GM12878 (cell line): ENCODE results near the gene SH2D3A. TPM values are rescaled to one million over a fixed set of nuclear protein-coding genes. Genes with fewer than 3 reads are reported as not detected.
A peak's percentile ranks its signal among the peaks of the same experiment; 100 is the strongest.

ENCODE experiments used
- ASH2L ChIP-seq: fragments of 300-600, 200-600 bp; sonication (generic); IDR thresholded peaks from 2 replicates; pipeline ENCODE4 v1.6.1; 2017; ENCODE audit warnings: low read depth, mild to moderate bottlenecking, borderline replicate concordance
- ATF7 ChIP-seq: fragments of 450-650 bp; IDR thresholded peaks from 2 replicates; pipeline ENCODE4 v1.6.1; 2016; ENCODE audit warnings: low read depth, mild to moderate bottlenecking
- CBX3 ChIP-seq: fragments of 200-600 bp; sonication (generic); IDR thresholded peaks from 2 replicates; pipeline ENCODE4 v1.6.1; 2016; ENCODE audit warnings: low read depth, borderline replicate concordance
- CBX5 ChIP-seq: sonication (generic); IDR thresholded peaks from 2 replicates; pipeline ENCODE4 v1.6.1; 2016; ENCODE audit warnings: low read depth, moderate library complexity, mild to moderate bottlenecking, inconsistent platforms
- CREM ChIP-seq: IDR thresholded peaks from 2 replicates; pipeline ENCODE4 v1.6.1; 2014; ENCODE audit warnings: antibody characterized with exemption, low read depth
- EED ChIP-seq: sonication (generic); IDR thresholded peaks from 2 replicates; pipeline ENCODE4 v1.6.1; 2016; ENCODE audit warnings: antibody characterized with exemption, low read depth
- HDAC2 ChIP-seq: fragments of 200-600 bp; sonication (generic); IDR thresholded peaks from 2 replicates; pipeline ENCODE4 v1.6.1; 2017
- IKZF1 ChIP-seq: fragments of 450-650 bp; conservative IDR thresholded peaks from 2 replicates; pipeline ENCODE4 v1.6.1; 2017; ENCODE audit warnings: antibody characterized with exemption, mild to moderate bottlenecking
- JUNB ChIP-seq: IDR thresholded peaks from 2 replicates; pipeline ENCODE4 v1.6.1; 2016; ENCODE audit warnings: antibody characterized with exemption, mild to moderate bottlenecking
- NR2C2 ChIP-seq: IDR thresholded peaks from 2 replicates; pipeline ENCODE4 v1.6.1; 2011; ENCODE audit warnings: borderline replicate concordance, low read depth; ENCODE audit not compliant: control insufficient read depth, insufficient read length
- POU2F2 ChIP-seq: IDR thresholded peaks from 3 replicates; pipeline ENCODE4 v1.6.1; 2011; ENCODE audit warnings: low read depth, mild to moderate bottlenecking, low read length, borderline replicate concordance
- SMAD5 ChIP-seq: IDR thresholded peaks from 2 replicates; pipeline ENCODE4 v1.6.1; 2016; ENCODE audit warnings: antibody characterized with exemption, low read depth
- SUPT20H ChIP-seq: IDR thresholded peaks from 2 replicates; pipeline ENCODE4 v1.6.1; 2011; ENCODE audit warnings: low read depth, mild to moderate bottlenecking, low read length, moderate library complexity, borderline replicate concordance; ENCODE audit not compliant: control insufficient read depth
- SUZ12 ChIP-seq: fragments of 200-600 bp; sonication (generic); IDR thresholded peaks from one replicate; pipeline ENCODE4 v1.6.1; 2018; ENCODE audit warnings: antibody characterized with exemption, mild to moderate bottlenecking; ENCODE audit not compliant: unreplicated experiment
- TAF1 ChIP-seq: IDR thresholded peaks from 2 replicates; pipeline ENCODE4 v1.6.1; 2011; ENCODE audit warnings: mild to moderate bottlenecking, low read depth, low read length, borderline replicate concordance
- ZNF217 ChIP-seq: fragments of 450-650 bp; IDR thresholded peaks from 2 replicates; pipeline ENCODE4 v1.6.1; 2017; ENCODE audit warnings: antibody characterized with exemption, mild to moderate bottlenecking
- ZNF24 ChIP-seq: fragments of 450-650 bp; IDR thresholded peaks from 2 replicates; pipeline ENCODE4 v1.6.1; 2017; ENCODE audit warnings: antibody characterized with exemption, mild to moderate bottlenecking
- ZNF384 ChIP-seq: IDR thresholded peaks from 2 replicates; pipeline ENCODE4 v1.6.1; 2012; ENCODE audit warnings: low read depth, mild to moderate bottlenecking, low read length, improper control_type of control experiment, borderline replicate concordance
- polyA plus RNA-seq, 11 experiments: library from polyadenylated mRNA; depleted of rRNA in 4 of 11; unstranded in 6 of 11; stranded (reverse) in 5 of 11; fragments of >200 nt; fragmentation: Nextera tagmentation in 4 of 11; fragmentation: Illumina TruSeq in 1 of 11; extraction: Ambion mirVana in 4 of 11; extraction: Trizol in 1 of 11; gene quantifications; 1 replicate in 1 of 11; 2 replicates in 10 of 11; pipeline versions ENCODE4 v1.2.1 to v1.2.3, GENCODE V29; 2011 to 2016; ENCODE audit warnings: inconsistent platforms in 2 of 11, missing spikeins in 2 of 11, low read depth in 1 of 11
- total RNA-seq, 4 experiments: library from RNA; depleted of rRNA in 3 of 4; stranded (reverse); fragments of >200 nt in 3 of 4; fragmentation: Illumina TruSeq in 1 of 4; extraction: Trizol in 1 of 4; gene quantifications; 2 replicates each; pipeline versions ENCODE4 v1.2.1 to v1.2.3, GENCODE V29; 2013 to 2021
- TF ChIP-seq, protein P1 (sequence below): IDR thresholded peaks from 2 replicates; pipeline ENCODE4 v1.6.1; 2012; ENCODE audit warnings: low read depth, low read length, improper control_type of control experiment
- TF ChIP-seq, protein P2 (sequence below): IDR thresholded peaks from 2 replicates; pipeline ENCODE4 v1.6.1; 2012; ENCODE audit warnings: improper control_type of control experiment, low read depth, low read length; ENCODE audit not compliant: insufficient replicate concordance
- TF ChIP-seq, protein P3 (sequence below): fragments of 450-650 bp; IDR thresholded peaks from 2 replicates; pipeline ENCODE4 v1.6.1; 2017; ENCODE audit warnings: mild to moderate bottlenecking, moderate library complexity

SH2D3A gene
- total and polyA plus RNA-seq, 10 of the 15 experiments (the other 5 are each of a cell fraction or from before 2014, with no cell fraction given) = 0.77 to 24.4 (median 9.5) TPM

DNA sequence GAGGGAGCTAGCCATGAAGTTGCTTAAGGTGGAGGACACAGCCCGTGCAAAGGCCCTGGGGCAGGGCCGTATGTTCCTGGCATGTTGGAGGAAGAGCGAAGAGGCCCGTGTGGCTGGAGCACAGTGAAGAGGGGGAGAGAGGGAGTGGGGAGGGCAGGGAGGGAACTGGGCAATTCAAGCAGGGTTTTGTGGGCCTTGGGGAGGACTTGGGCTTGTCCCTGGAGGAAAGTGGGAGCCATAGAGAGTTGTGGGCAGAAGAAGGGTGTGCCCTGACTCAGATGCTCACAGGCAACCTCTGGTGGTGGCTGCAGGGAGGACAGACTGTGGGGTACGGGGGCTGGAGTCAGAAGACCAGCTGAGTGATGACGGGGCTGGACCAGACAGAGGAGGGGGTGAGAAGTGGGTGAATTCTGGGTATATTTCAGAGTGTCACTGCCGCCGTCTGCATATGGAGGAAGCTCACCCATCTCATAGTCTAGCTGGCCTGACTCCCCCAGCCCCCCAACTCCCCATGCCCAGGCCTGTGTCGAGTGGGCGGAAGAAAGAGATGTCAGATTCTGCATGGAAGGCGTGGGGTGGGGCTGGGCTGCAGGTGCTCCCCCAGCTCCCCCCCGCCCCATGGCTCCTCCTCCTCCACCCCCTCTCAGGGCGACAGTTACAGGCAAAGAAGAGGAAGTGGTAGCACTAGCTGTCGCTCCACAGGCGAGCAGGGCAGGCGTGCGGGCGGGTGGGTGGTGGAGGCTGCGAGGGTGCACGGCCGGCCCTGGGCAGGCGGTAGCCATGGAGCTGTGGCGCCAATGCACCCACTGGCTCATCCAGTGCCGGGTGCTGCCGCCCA, 5.0 kb upstream of the SH2D3A start, which contains the start of gene VAV1 (continued):
- TF ChIP-seq IKZF1 (peak; percentile 10; the same call in 1 of the 2 replicates), SMAD5 (no peak), CBX5 (no peak), NR2C2 (no peak), POU2F2 (0 out of 3 replicates have a peak, but pooled peaks have one; percentile 20), ZNF384 (no peak), HDAC2 (no peak), CBX3 (no peak), EED (no peak), ATF7 (no peak; the same call in 1 of the 2 replicates), CREM (no peak; the same call in 1 of the 2 replicates), ZNF24 (no peak), TAF1 (peak; percentile 83), ZNF217 (peak; percentile 99), SUZ12 (no peak), ASH2L (no peak), JUNB (no peak), SUPT20H (no peak)
- TF ChIP-seq, protein P1, sequence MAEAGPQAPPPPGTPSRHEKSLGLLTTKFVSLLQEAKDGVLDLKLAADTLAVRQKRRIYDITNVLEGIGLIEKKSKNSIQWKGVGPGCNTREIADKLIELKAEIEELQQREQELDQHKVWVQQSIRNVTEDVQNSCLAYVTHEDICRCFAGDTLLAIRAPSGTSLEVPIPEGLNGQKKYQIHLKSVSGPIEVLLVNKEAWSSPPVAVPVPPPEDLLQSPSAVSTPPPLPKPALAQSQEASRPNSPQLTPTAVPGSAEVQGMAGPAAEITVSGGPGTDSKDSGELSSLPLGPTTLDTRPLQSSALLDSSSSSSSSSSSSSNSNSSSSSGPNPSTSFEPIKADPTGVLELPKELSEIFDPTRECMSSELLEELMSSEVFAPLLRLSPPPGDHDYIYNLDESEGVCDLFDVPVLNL = no peak
- TF ChIP-seq, protein P2, sequence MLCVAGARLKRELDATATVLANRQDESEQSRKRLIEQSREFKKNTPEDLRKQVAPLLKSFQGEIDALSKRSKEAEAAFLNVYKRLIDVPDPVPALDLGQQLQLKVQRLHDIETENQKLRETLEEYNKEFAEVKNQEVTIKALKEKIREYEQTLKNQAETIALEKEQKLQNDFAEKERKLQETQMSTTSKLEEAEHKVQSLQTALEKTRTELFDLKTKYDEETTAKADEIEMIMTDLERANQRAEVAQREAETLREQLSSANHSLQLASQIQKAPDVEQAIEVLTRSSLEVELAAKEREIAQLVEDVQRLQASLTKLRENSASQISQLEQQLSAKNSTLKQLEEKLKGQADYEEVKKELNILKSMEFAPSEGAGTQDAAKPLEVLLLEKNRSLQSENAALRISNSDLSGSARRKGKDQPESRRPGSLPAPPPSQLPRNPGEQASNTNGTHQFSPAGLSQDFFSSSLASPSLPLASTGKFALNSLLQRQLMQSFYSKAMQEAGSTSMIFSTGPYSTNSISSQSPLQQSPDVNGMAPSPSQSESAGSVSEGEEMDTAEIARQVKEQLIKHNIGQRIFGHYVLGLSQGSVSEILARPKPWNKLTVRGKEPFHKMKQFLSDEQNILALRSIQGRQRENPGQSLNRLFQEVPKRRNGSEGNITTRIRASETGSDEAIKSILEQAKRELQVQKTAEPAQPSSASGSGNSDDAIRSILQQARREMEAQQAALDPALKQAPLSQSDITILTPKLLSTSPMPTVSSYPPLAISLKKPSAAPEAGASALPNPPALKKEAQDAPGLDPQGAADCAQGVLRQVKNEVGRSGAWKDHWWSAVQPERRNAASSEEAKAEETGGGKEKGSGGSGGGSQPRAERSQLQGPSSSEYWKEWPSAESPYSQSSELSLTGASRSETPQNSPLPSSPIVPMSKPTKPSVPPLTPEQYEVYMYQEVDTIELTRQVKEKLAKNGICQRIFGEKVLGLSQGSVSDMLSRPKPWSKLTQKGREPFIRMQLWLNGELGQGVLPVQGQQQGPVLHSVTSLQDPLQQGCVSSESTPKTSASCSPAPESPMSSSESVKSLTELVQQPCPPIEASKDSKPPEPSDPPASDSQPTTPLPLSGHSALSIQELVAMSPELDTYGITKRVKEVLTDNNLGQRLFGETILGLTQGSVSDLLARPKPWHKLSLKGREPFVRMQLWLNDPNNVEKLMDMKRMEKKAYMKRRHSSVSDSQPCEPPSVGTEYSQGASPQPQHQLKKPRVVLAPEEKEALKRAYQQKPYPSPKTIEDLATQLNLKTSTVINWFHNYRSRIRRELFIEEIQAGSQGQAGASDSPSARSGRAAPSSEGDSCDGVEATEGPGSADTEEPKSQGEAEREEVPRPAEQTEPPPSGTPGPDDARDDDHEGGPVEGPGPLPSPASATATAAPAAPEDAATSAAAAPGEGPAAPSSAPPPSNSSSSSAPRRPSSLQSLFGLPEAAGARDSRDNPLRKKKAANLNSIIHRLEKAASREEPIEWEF = no peak
- TF ChIP-seq, protein P3, sequence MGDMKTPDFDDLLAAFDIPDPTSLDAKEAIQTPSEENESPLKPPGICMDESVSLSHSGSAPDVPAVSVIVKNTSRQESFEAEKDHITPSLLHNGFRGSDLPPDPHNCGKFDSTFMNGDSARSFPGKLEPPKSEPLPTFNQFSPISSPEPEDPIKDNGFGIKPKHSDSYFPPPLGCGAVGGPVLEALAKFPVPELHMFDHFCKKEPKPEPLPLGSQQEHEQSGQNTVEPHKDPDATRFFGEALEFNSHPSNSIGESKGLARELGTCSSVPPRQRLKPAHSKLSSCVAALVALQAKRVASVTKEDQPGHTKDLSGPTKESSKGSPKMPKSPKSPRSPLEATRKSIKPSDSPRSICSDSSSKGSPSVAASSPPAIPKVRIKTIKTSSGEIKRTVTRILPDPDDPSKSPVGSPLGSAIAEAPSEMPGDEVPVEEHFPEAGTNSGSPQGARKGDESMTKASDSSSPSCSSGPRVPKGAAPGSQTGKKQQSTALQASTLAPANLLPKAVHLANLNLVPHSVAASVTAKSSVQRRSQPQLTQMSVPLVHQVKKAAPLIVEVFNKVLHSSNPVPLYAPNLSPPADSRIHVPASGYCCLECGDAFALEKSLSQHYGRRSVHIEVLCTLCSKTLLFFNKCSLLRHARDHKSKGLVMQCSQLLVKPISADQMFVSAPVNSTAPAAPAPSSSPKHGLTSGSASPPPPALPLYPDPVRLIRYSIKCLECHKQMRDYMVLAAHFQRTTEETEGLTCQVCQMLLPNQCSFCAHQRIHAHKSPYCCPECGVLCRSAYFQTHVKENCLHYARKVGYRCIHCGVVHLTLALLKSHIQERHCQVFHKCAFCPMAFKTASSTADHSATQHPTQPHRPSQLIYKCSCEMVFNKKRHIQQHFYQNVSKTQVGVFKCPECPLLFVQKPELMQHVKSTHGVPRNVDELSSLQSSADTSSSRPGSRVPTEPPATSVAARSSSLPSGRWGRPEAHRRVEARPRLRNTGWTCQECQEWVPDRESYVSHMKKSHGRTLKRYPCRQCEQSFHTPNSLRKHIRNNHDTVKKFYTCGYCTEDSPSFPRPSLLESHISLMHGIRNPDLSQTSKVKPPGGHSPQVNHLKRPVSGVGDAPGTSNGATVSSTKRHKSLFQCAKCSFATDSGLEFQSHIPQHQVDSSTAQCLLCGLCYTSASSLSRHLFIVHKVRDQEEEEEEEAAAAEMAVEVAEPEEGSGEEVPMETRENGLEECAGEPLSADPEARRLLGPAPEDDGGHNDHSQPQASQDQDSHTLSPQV = no peak
